Activated T-cell treated with anti-CD3 and anti-CD28 coated beads for 4 hours (primary cell): ENCODE measurements around the gene EIF2D.

Experiments used
- DNase-seq: peaks from one replicate; pipeline ENCODE4 v3.0.0-alpha.2; 2020

EIF2D gene

DNA sequence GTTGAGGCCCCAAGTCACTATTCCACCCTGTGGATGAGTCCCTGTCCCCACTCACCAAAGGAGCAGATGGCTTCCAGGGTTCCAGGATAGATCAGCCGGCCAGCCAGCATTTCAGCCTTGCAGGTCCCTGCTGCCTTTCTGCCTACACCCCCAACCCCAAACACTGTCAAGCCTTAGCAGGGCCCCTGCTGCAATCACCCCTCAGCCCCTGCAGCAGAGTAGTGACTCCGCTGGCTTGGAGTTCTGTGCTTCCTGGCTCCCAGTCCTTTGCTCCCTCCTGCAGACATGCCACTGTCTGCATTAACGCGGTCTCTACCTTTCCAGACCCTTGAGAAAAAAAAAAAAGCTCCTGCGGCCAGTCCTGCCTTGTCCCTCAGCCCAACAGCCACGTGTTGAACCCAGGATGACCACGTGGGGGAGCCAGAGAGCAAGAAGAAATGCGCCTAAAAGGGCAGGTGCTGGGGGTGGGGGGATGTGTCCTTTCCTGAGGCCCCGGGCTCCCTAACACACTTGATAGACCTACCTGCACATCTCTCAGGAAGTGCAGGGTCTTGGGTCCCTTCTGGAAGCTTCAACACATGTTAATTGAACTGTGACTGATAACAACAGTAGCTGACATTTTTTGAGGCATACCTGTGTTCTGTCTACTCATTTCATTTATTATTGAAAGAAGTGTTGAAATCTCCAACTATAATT is 67.6 kb downstream of the EIF2D start:
- DNase-seq = peak; percentile 88
